A673 (cell line): ENCODE data around the gene CD96.

Source experiments
- EZH2 ChIP-seq: fragments of 200-600 bp; sonication (generic); IDR thresholded peaks from 2 replicates; pipeline ENCODE4 v1.6.1; 2017; ENCODE audit warnings: borderline replicate concordance, low read depth, mild to moderate bottlenecking, mixed read lengths, antibody characterized with exemption, low read length; ENCODE audit not compliant: poor library complexity, severe bottlenecking
- TF ChIP-seq, protein P1 (sequence below): fragments of 300-800, 200-600 bp; sonication (generic); conservative IDR thresholded peaks from 2 replicates; pipeline ENCODE4 v1.5.1; 2017; ENCODE audit warnings: low read depth, mild to moderate bottlenecking, antibody characterized with exemption, low read length, moderate library complexity, mixed read lengths

DNA sequence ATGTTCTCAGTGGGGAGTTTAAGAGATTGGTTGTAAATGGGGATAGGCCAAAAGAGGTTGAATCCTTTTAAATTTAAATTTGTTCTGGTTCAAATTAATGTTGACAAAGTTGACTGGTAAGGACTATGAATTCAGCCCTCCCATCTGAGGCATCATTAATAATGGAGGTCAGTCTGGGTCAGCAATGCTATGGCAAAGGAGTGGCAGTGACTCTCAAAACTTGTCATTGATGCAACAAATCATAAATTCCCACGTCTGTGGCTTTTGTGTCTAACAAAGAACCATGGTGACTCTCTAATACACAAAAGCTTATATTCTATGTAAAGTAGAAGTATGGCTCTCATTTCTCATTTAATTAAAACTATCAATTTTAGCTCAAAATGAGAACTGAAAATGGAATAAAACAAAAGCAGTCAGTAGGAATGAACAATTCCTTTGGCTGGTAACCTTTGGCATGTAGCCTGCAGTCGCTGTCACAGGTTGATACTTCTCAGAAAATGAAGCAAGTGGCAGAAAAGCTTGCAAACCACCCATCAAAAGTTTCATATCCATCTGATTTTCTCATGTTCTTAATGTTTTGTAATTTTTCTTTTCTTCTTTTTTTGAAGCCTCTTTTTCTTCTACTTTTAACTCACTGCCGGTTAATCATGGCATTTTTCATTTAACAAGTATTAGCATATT, 65.4 kb downstream of the CD96 start:
- TF ChIP-seq, protein P1, sequence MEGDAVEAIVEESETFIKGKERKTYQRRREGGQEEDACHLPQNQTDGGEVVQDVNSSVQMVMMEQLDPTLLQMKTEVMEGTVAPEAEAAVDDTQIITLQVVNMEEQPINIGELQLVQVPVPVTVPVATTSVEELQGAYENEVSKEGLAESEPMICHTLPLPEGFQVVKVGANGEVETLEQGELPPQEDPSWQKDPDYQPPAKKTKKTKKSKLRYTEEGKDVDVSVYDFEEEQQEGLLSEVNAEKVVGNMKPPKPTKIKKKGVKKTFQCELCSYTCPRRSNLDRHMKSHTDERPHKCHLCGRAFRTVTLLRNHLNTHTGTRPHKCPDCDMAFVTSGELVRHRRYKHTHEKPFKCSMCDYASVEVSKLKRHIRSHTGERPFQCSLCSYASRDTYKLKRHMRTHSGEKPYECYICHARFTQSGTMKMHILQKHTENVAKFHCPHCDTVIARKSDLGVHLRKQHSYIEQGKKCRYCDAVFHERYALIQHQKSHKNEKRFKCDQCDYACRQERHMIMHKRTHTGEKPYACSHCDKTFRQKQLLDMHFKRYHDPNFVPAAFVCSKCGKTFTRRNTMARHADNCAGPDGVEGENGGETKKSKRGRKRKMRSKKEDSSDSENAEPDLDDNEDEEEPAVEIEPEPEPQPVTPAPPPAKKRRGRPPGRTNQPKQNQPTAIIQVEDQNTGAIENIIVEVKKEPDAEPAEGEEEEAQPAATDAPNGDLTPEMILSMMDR = no peak
- TF ChIP-seq EZH2 = no peak
